H1 (cell line): ENCODE results near the gene GLRA1. TPM values are rescaled to one million over a fixed set of nuclear protein-coding genes. Genes with fewer than 3 reads are reported as not detected.

Experiments used
- CTCF ChIA-PET: fragments of 300-600 bp; sonication (Branson Sonifier 250); formaldehyde crosslinking; loops from one replicate; lab custom pipeline; 2021; ENCODE audit not compliant: partially characterized antibody; lab: Charles Lee
- POLR2A ChIA-PET: fragments of 300-600 bp; sonication (Branson Sonifier 250); formaldehyde crosslinking; loops from one replicate; lab custom pipeline; 2021; ENCODE audit warnings: inconsistent platforms; ENCODE audit not compliant: partially characterized antibody; lab: Charles Lee
- DNase-seq, 2 experiments: peaks; one replicate each; pipeline versions ENCODE4 v3.0.0 to v3.0.0-alpha.2; 2010 to 2022; ENCODE audit warnings: low spot score in 2 of 2, low read depth in 1 of 2, mixed read lengths in 1 of 2
- FAIRE-seq: peaks from 2 replicates; lab custom pipeline; 2011; peaks lifted over from hg19 to GRCh38; lab: Jason Lieb, UNC
- H2AFZ ChIP-seq: 2 replicates; pipeline ENCODE4 v1.8.1; 2012; ENCODE audit warnings: low read length, inconsistent platforms
- H2AK5ac ChIP-seq: 2 replicates; pipeline ENCODE4 v1.6.1; 2013; ENCODE audit warnings: low read depth, low read length
- H2BK120ac ChIP-seq: replicated peaks from 2 replicates; pipeline ENCODE3; 2013; ENCODE audit warnings: low read depth, low read length, inconsistent platforms
- H2BK12ac ChIP-seq: 2 replicates; pipeline ENCODE4 v1.6.1; 2013; ENCODE audit warnings: low read depth, low read length
- H2BK15ac ChIP-seq: 2 replicates; pipeline ENCODE4 v1.6.1; 2013; ENCODE audit warnings: low read length
- H2BK20ac ChIP-seq: 2 replicates; pipeline ENCODE4 v1.6.1; 2013; ENCODE audit warnings: low read length
- H2BK5ac ChIP-seq: 2 replicates; pipeline ENCODE4 v1.6.1; 2013; ENCODE audit warnings: low read depth, low read length
- H3K14ac ChIP-seq: 2 replicates; pipeline ENCODE4 v1.6.1; 2013; ENCODE audit warnings: inconsistent platforms; ENCODE audit not compliant: insufficient read length
- H3K18ac ChIP-seq: 2 replicates; pipeline ENCODE4 v1.6.1; 2013; ENCODE audit warnings: low read length; ENCODE audit errors: extremely low read depth
- H3K23ac ChIP-seq: 2 replicates; pipeline ENCODE4 v1.6.1; 2013; ENCODE audit warnings: inconsistent platforms; ENCODE audit not compliant: insufficient read length
- H3K23me2 ChIP-seq: 2 replicates; pipeline ENCODE4 v1.6.1; 2013; ENCODE audit warnings: low read depth, low read length
- H3K27ac ChIP-seq: 2 replicates; pipeline ENCODE4 v1.6.1; 2011; ENCODE audit warnings: low read depth, low read length, inconsistent platforms
- H3K27me3 ChIP-seq, 4 experiments: replicated peaks in 1 of 4; 1 replicate in 1 of 4; 2 replicates in 3 of 4; pipeline versions ENCODE4 v1.6.1 to v1.8.1; 2011 to 2013; ENCODE audit warnings: low read length in 3 of 4, mild to moderate bottlenecking in 3 of 4, inconsistent platforms in 2 of 4, mixed read lengths in 2 of 4, moderate library complexity in 1 of 4; ENCODE audit not compliant: control insufficient read depth in 3 of 4, insufficient read depth in 3 of 4; ENCODE audit errors: extremely low read depth in 1 of 4
- H3K36me3 ChIP-seq, 4 experiments: 2 replicates each; pipeline versions ENCODE4 v1.6.1 to v1.8.1; 2011 to 2013; ENCODE audit warnings: mild to moderate bottlenecking in 4 of 4, low read length in 3 of 4, moderate library complexity in 2 of 4, control low read depth in 1 of 4, inconsistent platforms in 1 of 4; ENCODE audit not compliant: insufficient read depth in 4 of 4, control insufficient read depth in 2 of 4
- H3K4ac ChIP-seq: replicated peaks from 2 replicates; pipeline ENCODE3; 2013; ENCODE audit warnings: low read length, low read depth, mixed read lengths, inconsistent platforms; ENCODE audit not compliant: insufficient read length
- H3K4me1 ChIP-seq, 4 experiments: replicated peaks in 1 of 4; 1 replicate in 1 of 4; 2 replicates in 3 of 4; pipeline versions ENCODE4 v1.6.1 to v1.8.1; 2011 to 2013; ENCODE audit warnings: low read length in 3 of 4, inconsistent platforms in 2 of 4, mixed read lengths in 1 of 4; ENCODE audit not compliant: insufficient read depth in 4 of 4, control insufficient read depth in 3 of 4
- H3K4me2 ChIP-seq, 2 experiments: 2 replicates each; pipeline versions ENCODE4 v1.6.1 to v1.8.1; 2011 to 2013; ENCODE audit warnings: low read depth in 2 of 2, low read length in 2 of 2, control low read depth in 1 of 2, inconsistent platforms in 1 of 2, mild to moderate bottlenecking in 1 of 2; ENCODE audit not compliant: insufficient read depth in 1 of 2
- H3K4me3 ChIP-seq, 4 experiments: fragments of 200-600, 300-600 bp in 1 of 4; sonication (generic), shearing (Covaris generic), sonication (Bioruptor Twin) in 1 of 4; 2 replicates each; pipeline versions ENCODE4 v1.5.1 to v1.8.1; 2011 to 2016; ENCODE audit warnings: low read length in 4 of 4, low read depth in 3 of 4, control low read depth in 2 of 4, inconsistent platforms in 2 of 4, mild to moderate bottlenecking in 2 of 4, mixed read lengths in 1 of 4, moderate library complexity in 1 of 4; ENCODE audit not compliant: insufficient read depth in 2 of 4; ENCODE audit errors: extremely low read depth in 1 of 4
- H3K56ac ChIP-seq: replicated peaks from 2 replicates; pipeline ENCODE3; 2013; ENCODE audit warnings: low read depth, mild to moderate bottlenecking, mixed read lengths, low read length, inconsistent platforms; ENCODE audit not compliant: insufficient read length
- H3K79me1 ChIP-seq: 2 replicates; pipeline ENCODE4 v1.6.1; 2013; ENCODE audit warnings: low read depth, low read length, control low read depth
- H3K79me2 ChIP-seq, 2 experiments: 2 replicates each; pipeline versions ENCODE4 v1.6.1 to v1.8.1; 2012 to 2013; ENCODE audit warnings: low read length in 2 of 2, mild to moderate bottlenecking in 2 of 2, inconsistent platforms in 1 of 2; ENCODE audit not compliant: insufficient read depth in 2 of 2, control insufficient read depth in 1 of 2
- H3K9ac ChIP-seq, 4 experiments: replicated peaks in 1 of 4; 1 replicate in 1 of 4; 2 replicates in 3 of 4; pipeline versions ENCODE4 v1.6.1 to v1.8.1; 2011 to 2013; ENCODE audit warnings: low read depth in 3 of 4, low read length in 3 of 4, control low read depth in 2 of 4, mild to moderate bottlenecking in 2 of 4, moderate library complexity in 2 of 4, inconsistent platforms in 1 of 4; ENCODE audit errors: extremely low read depth in 1 of 4
- H3K9me3 ChIP-seq, 2 experiments: 2 replicates each; pipeline versions ENCODE4 v1.6.1 to v1.8.1; 2012 to 2013; ENCODE audit warnings: mild to moderate bottlenecking in 2 of 2, moderate library complexity in 2 of 2, control low read depth in 1 of 2, inconsistent platforms in 1 of 2, low read depth in 1 of 2, low read length in 1 of 2, mixed read lengths in 1 of 2; ENCODE audit not compliant: insufficient read depth in 2 of 2
- H4K20me1 ChIP-seq, 2 experiments: replicated peaks in 1 of 2; 2 replicates each; pipeline versions ENCODE3 to v1.8.1; 2011 to 2013; ENCODE audit warnings: inconsistent platforms in 2 of 2, low read length in 2 of 2, mild to moderate bottlenecking in 1 of 2; ENCODE audit not compliant: insufficient read depth in 2 of 2, control insufficient read depth in 1 of 2
- H4K5ac ChIP-seq: 2 replicates; pipeline ENCODE4 v1.6.1; 2013; ENCODE audit warnings: low read length, low read depth, mixed read lengths, inconsistent platforms; ENCODE audit not compliant: insufficient read length
- H4K8ac ChIP-seq: 2 replicates; pipeline ENCODE4 v1.8.0; 2013; ENCODE audit warnings: mild to moderate bottlenecking, moderate library complexity, low read length, inconsistent platforms; ENCODE audit not compliant: insufficient read depth; ENCODE audit errors: extremely low read depth
- H4K91ac ChIP-seq: replicated peaks from 2 replicates; pipeline ENCODE3; 2013; ENCODE audit warnings: low read length, mixed read lengths, inconsistent platforms; ENCODE audit not compliant: insufficient read length
- ATF2 ChIP-seq: IDR thresholded peaks from 2 replicates; pipeline ENCODE4 v1.6.1; 2012; ENCODE audit warnings: low read length, inconsistent platforms
- EGR1 ChIP-seq: IDR thresholded peaks from 2 replicates; pipeline ENCODE4 v1.6.1; 2011; ENCODE audit warnings: low read depth, low read length, borderline replicate concordance
- PHF8 ChIP-seq: fragments of 200-600 bp; sonication (generic); conservative IDR thresholded peaks from 2 replicates; pipeline ENCODE4 v1.7.1; 2012; ENCODE audit warnings: low read depth, mild to moderate bottlenecking, inconsistent platforms, low read length, moderate library complexity
- SUZ12 ChIP-seq: fragments of 200-600 bp; sonication (generic); IDR thresholded peaks from 2 replicates; pipeline ENCODE4 v1.6.1; 2012; ENCODE audit warnings: mild to moderate bottlenecking, inconsistent platforms, low read length, moderate library complexity, mixed read lengths
- YY1 ChIP-seq: IDR thresholded peaks from 2 replicates; pipeline ENCODE4 v1.6.1; 2011; ENCODE audit warnings: low read depth, mild to moderate bottlenecking, low read length
- WGBS, 2 experiments: shearing (Covaris generic) in 1 of 2; methylation state at CpG; one replicate each; pipeline versions ENCODE4 v1.1.6 to v1.1.7; 2013 to 2015; ENCODE audit warnings: low lambda C conversion rate in 2 of 2, mixed read lengths in 2 of 2, inconsistent platforms in 1 of 2, low coverage in 1 of 2, missing lambda C conversion rate in 1 of 2; ENCODE audit not compliant: insufficient replicate concordance in 2 of 2, insufficient coverage in 1 of 2, insufficient read length in 1 of 2; ENCODE audit errors: extremely low coverage in 1 of 2, missing lambda C conversion rate in 1 of 2; 5-methylcytosine and 5-hydroxymethylcytosine counted together
- polyA plus RNA-seq, 7 experiments: library from polyadenylated mRNA; depleted of rRNA in 3 of 7; stranded (reverse) in 5 of 7; unstranded in 2 of 7; fragments of >200 nt in 5 of 7; fragments of 200-250 nt in 2 of 7; gene quantifications; 1 replicate in 5 of 7; 2 replicates in 1 of 7; 4 replicates in 1 of 7; pipeline versions ENCODE4 v1.2.1 to v1.2.3, GENCODE V29; 2011 to 2013; ENCODE audit warnings: missing spikeins in 2 of 7, mixed read lengths in 2 of 7
- total RNA-seq: library from RNA; stranded (reverse); fragmentation: NEBNext Ultra II Directional; extraction: Animal tissue kit (Norgen Biotek cat#: 25700); gene quantifications from 2 replicates; pipeline ENCODE4 v1.2.1, GENCODE V29; 2021

The GLRA1 gene
- total and polyA plus RNA-seq, 2 of the 8 experiments (the other 6 are each of a cell fraction or from before 2014, with no cell fraction given) = not detected

GRCh38 chr5:151931260-151931659 lies 6.6 kb upstream of the GLRA1 start:
- H4K20me1 ChIP-seq = no peaks in the 10 kb centered on the region
- no peak overlapping the region for H3K56ac ChIP-seq
- peaks cover 8 to 13% of the 10 kb centered on the region in 2 experiments; a peak in 3 of 4 replicates for H3K9me3 ChIP-seq
- ChIA-PET POLR2A (no interaction called here), CTCF (no interaction called here)
- no peaks in the 10 kb centered on the region for H3K36me3 ChIP-seq
- DNase-seq = no peak
- no peak overlapping the region for H2AK5ac ChIP-seq
- H3K4me1 ChIP-seq = no peaks in the 10 kb centered on the region
- 73% methylated on average over 2 of the region's 2 CpGs; no CpG with 5 or more reads in 1 of the 2 experiments for WGBS, 2 experiments
- H3K79me2 ChIP-seq = no peaks in the 10 kb centered on the region
- no peaks in the 10 kb centered on the region for H3K79me1 ChIP-seq
- H3K23ac ChIP-seq = no peak overlapping the region
- no peak overlapping the region for H4K91ac ChIP-seq
- no peak overlapping the region for H3K14ac ChIP-seq
- no peak overlapping the region for H4K5ac ChIP-seq
- no peak overlapping the region for H4K8ac ChIP-seq
- H3K4me3 ChIP-seq = no peak overlapping the region
- H2BK12ac ChIP-seq = no peak overlapping the region
- no peak overlapping the region for H2BK120ac ChIP-seq
- no peaks in the 10 kb centered on the region; the same call in 1 of the 2 replicates for H3K23me2 ChIP-seq
- TF ChIP-seq SUZ12 = no peak
- no peak for TF ChIP-seq PHF8
- no peak for TF ChIP-seq ATF2
- no peak; the same call in 1 of the 2 replicates for TF ChIP-seq EGR1
- no peak for TF ChIP-seq YY1
- H2AFZ ChIP-seq = no peak overlapping the region
- H3K9ac ChIP-seq = no peak overlapping the region
- no peaks in the 10 kb centered on the region for H3K27me3 ChIP-seq
- no peak overlapping the region for H3K27ac ChIP-seq
- H3K4me2 ChIP-seq = no peak overlapping the region
- no peak overlapping the region for H2BK20ac ChIP-seq
- FAIRE-seq = no peak
- no peak overlapping the region for H2BK15ac ChIP-seq
- H2BK5ac ChIP-seq = no peak overlapping the region
- no peak overlapping the region for H3K4ac ChIP-seq
- H3K18ac ChIP-seq = no peak overlapping the region
